GM12878 (cell line): ENCODE measurements around the gene C22orf31. TPM values are rescaled to one million over a fixed set of nuclear protein-coding genes. Genes with fewer than 3 reads are reported as not detected.
A peak's percentile ranks its signal among the peaks of the same experiment; 100 is the strongest.

Source experiments
- ATAC-seq: fragments of 200-7000 bp; cut with Tn5 transposase; 3 replicates; pipeline ENCODE4 v1.9.1; 2020; ENCODE audit warnings: mild to moderate bottlenecking, moderate library complexity
- BruUV-seq: library from RNA; stranded (reverse); fragments of 400-500 nt; replicated peaks from 2 replicates; lab custom pipeline; 2021; lab: Mats Ljungman, UMichigan
- CTCF ChIA-PET: fragments of 300-600 bp; sonication (Branson Sonifier 250); formaldehyde crosslinking; extraction: SDS; loops from one replicate; lab custom pipeline; 2021; ENCODE audit warnings: inconsistent platforms; lab: Yijun Ruan, JAX
- POLR2A ChIA-PET: fragments of 350-600 bp; formaldehyde crosslinking; extraction: SDS; loops from one replicate; lab custom pipeline; 2021; ENCODE audit warnings: inconsistent platforms; lab: Charles Lee
- RAD21 ChIA-PET: fragments of 300-600 bp; sonication (Branson Sonifier 250); formaldehyde crosslinking; loops from one replicate; lab custom pipeline; 2023; ENCODE audit warnings: antibody characterized with exemption; ENCODE audit not compliant: unreplicated experiment; lab: Charles Lee
- SMC1A ChIA-PET: fragments of 300-600 bp; sonication (Branson Sonifier 250); formaldehyde crosslinking; loops from one replicate; lab custom pipeline; 2023; ENCODE audit not compliant: unreplicated experiment, uncharacterized antibody; lab: Charles Lee
- DNase-seq: peaks from one replicate; pipeline ENCODE4 v3.0.0-alpha.2; 2011; ENCODE audit warnings: low read depth, low spot score
- FAIRE-seq: peaks from 3 replicates; lab custom pipeline; 2011; peaks lifted over from hg19 to GRCh38; lab: Jason Lieb, UNC
- H2AFZ ChIP-seq: 2 replicates; pipeline ENCODE4 v1.6.0; 2011; ENCODE audit warnings: low read depth, low read length, control low read depth; ENCODE audit not compliant: control insufficient read depth
- H3K27ac ChIP-seq: 2 replicates; pipeline ENCODE4 v1.5.1; 2011; ENCODE audit warnings: control low read depth; ENCODE audit not compliant: control insufficient read depth, insufficient read depth
- H3K27me3 ChIP-seq, 2 experiments: replicated peaks in 1 of 2; 2 replicates each; pipeline versions ENCODE4 v1.6.0 to v1.6.1; 2011; ENCODE audit warnings: low read length in 1 of 2; ENCODE audit not compliant: control insufficient read depth in 2 of 2, insufficient read depth in 2 of 2
- H3K36me3 ChIP-seq, 2 experiments: 2 replicates each; pipeline ENCODE4 v1.5.1; 2011; ENCODE audit warnings: low read length in 1 of 2; ENCODE audit not compliant: control insufficient read depth in 2 of 2, insufficient read depth in 2 of 2
- H3K4me1 ChIP-seq: 2 replicates; pipeline ENCODE4 v1.6.1; 2011; ENCODE audit warnings: mild to moderate bottlenecking, low read length, moderate library complexity, mixed read lengths; ENCODE audit not compliant: control insufficient read depth, insufficient read depth
- H3K4me2 ChIP-seq: 2 replicates; pipeline ENCODE4 v1.6.0; 2011; ENCODE audit warnings: control low read depth; ENCODE audit not compliant: control insufficient read depth, insufficient read depth
- H3K4me3 ChIP-seq: fragments of 200-600 bp; sonication (generic); 2 replicates; pipeline ENCODE4 v1.5.1; 2016
- H3K79me2 ChIP-seq: 2 replicates; pipeline ENCODE4 v1.6.0; 2011; ENCODE audit warnings: low read length; ENCODE audit not compliant: control insufficient read depth, insufficient read depth
- H3K9ac ChIP-seq: 2 replicates; pipeline ENCODE4 v1.8.0; 2011; ENCODE audit warnings: low read length, control low read depth, mixed read lengths; ENCODE audit not compliant: control insufficient read depth, insufficient read depth
- H3K9me3 ChIP-seq: replicated peaks from 3 replicates; pipeline ENCODE4 v1.5.1; 2011; ENCODE audit warnings: mild to moderate bottlenecking, low read length; ENCODE audit not compliant: control insufficient read depth, insufficient read depth
- H4K20me1 ChIP-seq: 2 replicates; pipeline ENCODE4 v1.6.0; 2011; ENCODE audit not compliant: control insufficient read depth, insufficient read depth
- CBFB ChIP-seq: IDR thresholded peaks from 2 replicates; pipeline ENCODE4 v1.6.1; 2016; ENCODE audit warnings: antibody characterized with exemption, low read depth
- CREB1 ChIP-seq: IDR thresholded peaks from 2 replicates; pipeline ENCODE4 v1.6.1; 2012; ENCODE audit warnings: low read depth, mild to moderate bottlenecking, inconsistent platforms
- HSF1 ChIP-seq: fragments of 150-350 bp; IDR thresholded peaks from 2 replicates; pipeline ENCODE4 v1.6.1; 2014; ENCODE audit warnings: mild to moderate bottlenecking, low read depth, low read length
- RB1 ChIP-seq: fragments of 450-650 bp; formaldehyde crosslinking; IDR thresholded peaks from 2 replicates; pipeline ENCODE4 v1.6.1; 2017; ENCODE audit warnings: mild to moderate bottlenecking, borderline replicate concordance
- SREBF1 ChIP-seq: IDR thresholded peaks from 2 replicates; pipeline ENCODE4 v1.6.1; 2012; ENCODE audit warnings: mild to moderate bottlenecking, low read length
- ZBED1 ChIP-seq: IDR thresholded peaks from 2 replicates; pipeline ENCODE4 v1.6.1; 2016; ENCODE audit warnings: borderline replicate concordance
- ZNF24 ChIP-seq: fragments of 450-650 bp; IDR thresholded peaks from 2 replicates; pipeline ENCODE4 v1.6.1; 2017; ENCODE audit warnings: antibody characterized with exemption, mild to moderate bottlenecking
- ZNF384 ChIP-seq: IDR thresholded peaks from 2 replicates; pipeline ENCODE4 v1.6.1; 2012; ENCODE audit warnings: low read depth, mild to moderate bottlenecking, low read length, improper control_type of control experiment, borderline replicate concordance
- ZZZ3 ChIP-seq: IDR thresholded peaks from 2 replicates; pipeline ENCODE4 v1.6.1; 2011; ENCODE audit warnings: low read depth; ENCODE audit not compliant: control insufficient read depth, insufficient read length
- WGBS: methylation state at CpG from one replicate; pipeline ENCODE4 v1.1.6; 2016; ENCODE audit warnings: low lambda C conversion rate; ENCODE audit not compliant: insufficient replicate concordance, insufficient coverage; ENCODE audit errors: missing lambda C conversion rate; 5-methylcytosine and 5-hydroxymethylcytosine counted together
- in situ Hi-C: fragments of 300-500 bp; cut with MboI; formaldehyde crosslinking; loops from 9 replicates; pipeline ENCODE4 v1.14.3; 2018; ENCODE audit warnings: mixed read lengths
- intact Hi-C: fragments of 100-400 bp; cut with micrococcal nuclease; formaldehyde crosslinking; loops from one replicate; pipeline ENCODE4 v1.14.2; 2022; ENCODE audit not compliant: unreplicated experiment
- polyA plus RNA-seq, 11 experiments: library from polyadenylated mRNA; depleted of rRNA in 4 of 11; unstranded in 6 of 11; stranded (reverse) in 5 of 11; fragments of >200 nt; fragmentation: Nextera tagmentation in 4 of 11; fragmentation: Illumina TruSeq in 1 of 11; extraction: Ambion mirVana in 4 of 11; extraction: Trizol in 1 of 11; gene quantifications; 1 replicate in 1 of 11; 2 replicates in 10 of 11; pipeline versions ENCODE4 v1.2.1 to v1.2.3, GENCODE V29; 2011 to 2016; ENCODE audit warnings: inconsistent platforms in 2 of 11, missing spikeins in 2 of 11, low read depth in 1 of 11
- total RNA-seq, 4 experiments: library from RNA; depleted of rRNA in 3 of 4; stranded (reverse); fragments of >200 nt in 3 of 4; fragmentation: Illumina TruSeq in 1 of 4; extraction: Trizol in 1 of 4; gene quantifications; 2 replicates each; pipeline versions ENCODE4 v1.2.1 to v1.2.3, GENCODE V29; 2013 to 2021

C22orf31 gene
- total and polyA plus RNA-seq, 10 of the 15 experiments (the other 5 are each of a cell fraction or from before 2014, with no cell fraction given): not detected

DNA sequence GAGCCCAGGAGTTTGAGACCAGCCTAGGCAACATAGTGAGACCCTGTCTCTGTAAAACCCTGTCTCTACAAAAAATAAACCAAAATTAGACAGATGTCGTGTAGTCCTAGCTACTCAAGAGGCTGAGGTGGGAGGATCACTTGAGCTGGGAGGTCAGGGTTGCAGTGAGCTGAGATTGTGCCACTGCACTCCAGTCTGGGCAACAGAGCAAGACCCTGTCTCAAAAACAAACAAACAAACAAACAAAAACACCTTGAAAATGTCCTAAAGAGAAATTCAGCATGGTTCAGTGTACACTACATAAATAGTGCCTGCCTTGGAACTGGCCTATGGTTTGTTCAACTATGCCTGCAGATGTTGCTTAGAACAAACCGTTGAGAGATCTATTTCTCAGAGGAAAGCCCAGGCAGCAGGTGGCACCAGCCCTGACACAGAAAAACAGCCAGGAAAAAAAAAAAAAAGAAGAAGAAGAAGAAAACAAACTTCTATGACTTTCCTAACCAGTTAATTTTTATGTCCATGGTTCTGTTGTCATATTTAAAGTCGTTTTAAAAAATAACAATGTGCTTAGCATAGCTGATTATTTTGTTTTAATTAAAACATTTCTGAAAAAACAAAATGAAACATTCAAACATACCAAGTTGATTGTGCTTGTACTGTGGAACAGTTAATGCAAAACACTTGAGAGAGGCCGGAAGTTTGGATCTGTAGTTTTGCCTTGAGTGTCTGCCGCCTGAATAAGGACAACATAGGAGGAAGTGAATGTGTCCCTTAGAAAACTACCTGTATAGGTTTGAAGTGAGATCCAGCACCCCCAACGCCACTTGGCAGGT lies 16.6 kb upstream of the C22orf31 start:
- Histone ChIP-seq H4K20me1 (no peaks in the 10 kb centered on the region), H3K36me3 (no peaks in the 10 kb centered on the region), H3K4me1 (no peaks in the 10 kb centered on the region), H2AFZ (no peak overlapping the region), H3K27me3 (peaks cover 5 to 15% of the 10 kb centered on the region in 2 experiments), H3K79me2 (no peaks in the 10 kb centered on the region), H3K27ac (no peak overlapping the region), H3K9ac (no peak overlapping the region), H3K9me3 (no peaks in the 10 kb centered on the region), H3K4me2 (no peak overlapping the region), H3K4me3 (no peak overlapping the region)
- TF ChIP-seq ZBED1 (no peak), ZNF384 (0 out of 2 replicates have a peak, but pooled peaks have one; percentile 32)
- no peak for ATAC-seq
- FAIRE-seq: no peak
- in situ Hi-C loops (no loop called here), intact Hi-C loops (loop anchor here (5.0 kb wide), 2 partner anchors 74 to 124 kb away; no protein-coding TSS in a partner anchor)
- ChIA-PET SMC1A (interaction anchor here (1.5 to 2.1 kb wide), 2 partner anchors 167 to 230 kb away, joined by 4 read pairs; no protein-coding TSS in a partner anchor), POLR2A (interaction anchor here (0.6 kb wide), 2 partner anchors 42 to 107 kb away, joined by 3 read pairs; no protein-coding TSS in a partner anchor), RAD21 (interaction anchor here (0.6 to 1.7 kb wide), 4 partner anchors 76 to 195 kb away, joined by 3 to 4 read pairs (median 4); partner anchors contain the start of gene ZNRF3), CTCF (interaction anchor here (0.6 to 3.2 kb wide), 4 partner anchors 25 to 107 kb away, joined by 3 to 14 read pairs (median 4); no protein-coding TSS in a partner anchor)
- no peak for DNase-seq
- 32% methylated on average over 6 of the region's 6 CpGs for WGBS
- BruUV-seq: no TSS peak

GRCh38 chr22:29074276-29074772 lies 12.7 kb upstream of the C22orf31 start:
- RAD21 ChIA-PET: interaction anchor here (1.1 kb wide), 1 partner anchor 80 kb away, joined by 3 read pairs; no protein-coding TSS in a partner anchor
- no TSS peak for BruUV-seq
- WGBS: 77% methylated on average over 10 of the region's 10 CpGs
- no peak overlapping the region for H3K27ac ChIP-seq
- no peaks in the 10 kb centered on the region for H3K36me3 ChIP-seq
- H3K9ac ChIP-seq: no peak overlapping the region
- no peak overlapping the region for H3K4me2 ChIP-seq
- no peak for ATAC-seq
- intact Hi-C loops: no loop called here
- CTCF ChIA-PET: interaction anchor here (0.6 to 2.9 kb wide), 6 partner anchors 11 to 171 kb away, joined by 3 to 10 read pairs (median 6); no protein-coding TSS in a partner anchor
- no peaks in the 10 kb centered on the region for H4K20me1 ChIP-seq
- H3K4me1 ChIP-seq: no peaks in the 10 kb centered on the region; the same call in 1 of the 2 replicates
- no peak for DNase-seq
- POLR2A ChIA-PET: interaction anchor here (1.1 to 2.2 kb wide), 4 partner anchors 9 to 58 kb away, joined by 3 to 6 read pairs (median 3); no protein-coding TSS in a partner anchor
- no peaks in the 10 kb centered on the region for H3K9me3 ChIP-seq
- H3K27me3 ChIP-seq: peaks cover 5 to 15% of the 10 kb centered on the region in 2 experiments
- H3K4me3 ChIP-seq: no peak overlapping the region
- no peak overlapping the region for H2AFZ ChIP-seq
- FAIRE-seq: no peak
- SMC1A ChIA-PET: interaction anchor here (0.7 to 2.0 kb wide), 5 partner anchors 8 to 170 kb away, joined by 3 to 6 read pairs (median 3); no protein-coding TSS in a partner anchor
- in situ Hi-C loops: no loop called here
- H3K79me2 ChIP-seq: no peaks in the 10 kb centered on the region
- TF ChIP-seq ZZZ3: no peak
- no peak for TF ChIP-seq HSF1
- no peak for TF ChIP-seq CREB1
- no peak for TF ChIP-seq CBFB
- no peak for TF ChIP-seq ZNF24
- TF ChIP-seq SREBF1: no peak
- no peak for TF ChIP-seq RB1
